IMR-90 (cell line): ENCODE results near the gene RAB8A. TPM values are rescaled to one million over a fixed set of nuclear protein-coding genes. Genes with fewer than 3 reads are reported as not detected.
A peak's percentile ranks its signal among the peaks of the same experiment; 100 is the strongest.

ENCODE experiments used
- ATAC-seq: fragments of 200-7000 bp; cut with Tn5 transposase; 2 replicates; pipeline ENCODE4 v1.9.1; 2020; ENCODE audit warnings: low read depth, mild to moderate bottlenecking, moderate library complexity
- BruUV-seq: library from RNA; stranded (reverse); fragments of 400-500 nt; replicated peaks from 2 replicates; lab custom pipeline; 2021; lab: Mats Ljungman, UMichigan
- CTCF ChIA-PET: fragments of 300-600 bp; formaldehyde crosslinking; extraction: SDS; loops from one replicate; lab custom pipeline; 2021; ENCODE audit warnings: antibody characterized with exemption; lab: Yijun Ruan, JAX
- POLR2A ChIA-PET: fragments of 300-600 bp; sonication (Branson Sonifier 250); formaldehyde crosslinking; loops from one replicate; lab custom pipeline; 2022; ENCODE audit warnings: antibody characterized with exemption; ENCODE audit not compliant: unreplicated experiment; lab: Charles Lee
- DNase-seq: peaks from one replicate; pipeline ENCODE4 v3.0.0; 2013
- H2AFZ ChIP-seq: replicated peaks from 2 replicates; pipeline ENCODE3; 2013; ENCODE audit warnings: low read length, mild to moderate bottlenecking; ENCODE audit not compliant: poor library complexity
- H2AK5ac ChIP-seq: 2 replicates; pipeline ENCODE4 v1.6.1; 2013; ENCODE audit warnings: low read depth, low read length, inconsistent platforms
- H2AK9ac ChIP-seq: replicated peaks from 2 replicates; pipeline ENCODE3; 2013; ENCODE audit warnings: mild to moderate bottlenecking, low read depth, low read length, moderate library complexity; ENCODE audit not compliant: poor library complexity
- H2BK120ac ChIP-seq: 2 replicates; pipeline ENCODE4 v1.6.1; 2013; ENCODE audit warnings: low read depth, low read length, inconsistent platforms
- H2BK15ac ChIP-seq: 3 replicates; pipeline ENCODE4 v1.6.1; 2013; ENCODE audit warnings: low read depth, low read length, inconsistent platforms
- H2BK20ac ChIP-seq: 2 replicates; pipeline ENCODE4 v1.6.1; 2013; ENCODE audit warnings: low read depth, mild to moderate bottlenecking, inconsistent platforms, low read length, moderate library complexity
- H2BK5ac ChIP-seq: 2 replicates; pipeline ENCODE4 v1.6.1; 2013; ENCODE audit warnings: mild to moderate bottlenecking, low read depth, low read length, inconsistent platforms; ENCODE audit not compliant: poor library complexity, severe bottlenecking
- H3K14ac ChIP-seq: replicated peaks from 2 replicates; pipeline ENCODE4 v1.6.1; 2013; ENCODE audit warnings: low read depth, low read length, inconsistent platforms
- H3K18ac ChIP-seq: 2 replicates; pipeline ENCODE4 v1.6.1; 2013; ENCODE audit warnings: low read depth, low read length, control low read depth
- H3K23ac ChIP-seq: 2 replicates; pipeline ENCODE4 v1.6.1; 2013; ENCODE audit warnings: low read depth, low read length, inconsistent platforms
- H3K27ac ChIP-seq: 2 replicates; pipeline ENCODE4 v1.5.1; 2013; ENCODE audit warnings: mild to moderate bottlenecking, control low read depth, low read length; ENCODE audit not compliant: insufficient read depth
- H3K27me3 ChIP-seq: 2 replicates; pipeline ENCODE4 v1.6.1; 2013; ENCODE audit warnings: low read length; ENCODE audit not compliant: control insufficient read depth, insufficient read depth
- H3K36me3 ChIP-seq: 2 replicates; pipeline ENCODE4 v1.6.1; 2013; ENCODE audit warnings: low read length, mixed read lengths; ENCODE audit not compliant: control insufficient read depth, insufficient read depth
- H3K4ac ChIP-seq: 2 replicates; pipeline ENCODE4 v1.6.1; 2013; ENCODE audit warnings: low read depth, low read length, inconsistent platforms
- H3K4me1 ChIP-seq: 2 replicates; pipeline ENCODE4 v1.6.1; 2013; ENCODE audit warnings: low read length, mixed read lengths; ENCODE audit not compliant: control insufficient read depth, insufficient read depth
- H3K4me2 ChIP-seq: 2 replicates; pipeline ENCODE4 v1.6.1; 2013; ENCODE audit warnings: low read depth, mild to moderate bottlenecking, control low read depth, low read length, moderate library complexity
- H3K4me3 ChIP-seq: 2 replicates; pipeline ENCODE4 v1.5.1; 2013; ENCODE audit warnings: low read depth, mild to moderate bottlenecking, control low read depth, low read length, moderate library complexity; ENCODE audit not compliant: insufficient read depth
- H3K56ac ChIP-seq: 2 replicates; pipeline ENCODE4 v1.6.1; 2013; ENCODE audit warnings: low read length, inconsistent platforms; ENCODE audit not compliant: insufficient read depth; ENCODE audit errors: extremely low read depth
- H3K79me1 ChIP-seq, 2 experiments: 2 replicates each; pipeline ENCODE4 v1.6.1; 2013; ENCODE audit warnings: low read length in 2 of 2, inconsistent platforms in 1 of 2, low read depth in 1 of 2
- H3K9ac ChIP-seq: 2 replicates; pipeline ENCODE4 v1.6.1; 2013; ENCODE audit warnings: low read depth, low read length, control low read depth
- H3K9me1 ChIP-seq: 2 replicates; pipeline ENCODE4 v1.6.1; 2013; ENCODE audit warnings: low read length, inconsistent platforms; ENCODE audit not compliant: insufficient read depth
- H3K9me3 ChIP-seq: 2 replicates; pipeline ENCODE4 v1.6.1; 2013; ENCODE audit warnings: low read length; ENCODE audit not compliant: control insufficient read depth, insufficient read depth
- H4K20me1 ChIP-seq: 2 replicates; pipeline ENCODE4 v1.6.1; 2013; ENCODE audit warnings: low read length, inconsistent platforms; ENCODE audit not compliant: insufficient read depth
- H4K5ac ChIP-seq: 2 replicates; pipeline ENCODE4 v1.6.1; 2013; ENCODE audit warnings: mild to moderate bottlenecking, low read depth, low read length, control low read depth
- H4K8ac ChIP-seq, 2 experiments: 2 replicates each; pipeline ENCODE4 v1.6.1; 2013; ENCODE audit warnings: low read depth in 2 of 2, low read length in 2 of 2, control low read depth in 1 of 2, inconsistent platforms in 1 of 2
- H4K91ac ChIP-seq: 2 replicates; pipeline ENCODE4 v1.6.1; 2013; ENCODE audit warnings: low read depth, low read length, inconsistent platforms; ENCODE audit not compliant: insufficient read depth
- BHLHE40 ChIP-seq: fragments of 150-350 bp; IDR thresholded peaks from 2 replicates; pipeline ENCODE4 v1.6.1; 2016; ENCODE audit warnings: mild to moderate bottlenecking, low read depth, low read length
- CHD1 ChIP-seq: IDR thresholded peaks from 2 replicates; pipeline ENCODE4 v1.6.1; 2012; ENCODE audit warnings: low read depth, low read length, improper control_type of control experiment
- CTCF ChIP-seq: conservative IDR thresholded peaks from 2 replicates; pipeline ENCODE4 v1.5.1; 2012; ENCODE audit warnings: mild to moderate bottlenecking, low read depth, low read length, improper control_type of control experiment
- FOS ChIP-seq: fragments of 150-350 bp; IDR thresholded peaks from 2 replicates; pipeline ENCODE4 v1.6.1; 2016; ENCODE audit warnings: low read depth, low read length
- MAFK ChIP-seq: IDR thresholded peaks from 2 replicates; pipeline ENCODE4 v1.6.1; 2012; ENCODE audit warnings: low read depth, low read length, improper control_type of control experiment
- MAZ ChIP-seq: IDR thresholded peaks from 2 replicates; pipeline ENCODE4 v1.6.1; 2012; ENCODE audit warnings: low read depth, mild to moderate bottlenecking, low read length, improper control_type of control experiment, moderate library complexity, borderline replicate concordance
- MXI1 ChIP-seq: IDR thresholded peaks from 2 replicates; pipeline ENCODE4 v1.6.1; 2012; ENCODE audit warnings: low read depth, mild to moderate bottlenecking, low read length, moderate library complexity, borderline replicate concordance
- NFE2L2 ChIP-seq: fragments of 150-350 bp; IDR thresholded peaks from 2 replicates; pipeline ENCODE4 v1.6.1; 2016; ENCODE audit warnings: low read depth, mild to moderate bottlenecking, low read length
- POLR2A ChIP-seq: IDR thresholded peaks from 2 replicates; pipeline ENCODE4 v1.6.1; 2012; ENCODE audit warnings: mild to moderate bottlenecking, low read depth, low read length
- RAD21 ChIP-seq: IDR thresholded peaks from 2 replicates; pipeline ENCODE4 v1.6.1; 2012; ENCODE audit warnings: low read length, improper control_type of control experiment
- RCOR1 ChIP-seq: IDR thresholded peaks from 2 replicates; pipeline ENCODE4 v1.6.1; 2012; ENCODE audit warnings: mild to moderate bottlenecking, low read length, improper control_type of control experiment; ENCODE audit not compliant: insufficient replicate concordance
- RFX5 ChIP-seq: IDR thresholded peaks from 2 replicates; pipeline ENCODE4 v1.8.0; 2012; ENCODE audit warnings: low read depth, mild to moderate bottlenecking, low read length, moderate library complexity
- WGBS, 2 experiments: methylation state at CpG; one replicate each; pipeline versions ENCODE4 v1.1.5 to v1.1.7; 2013; ENCODE audit warnings: missing lambda C conversion rate in 2 of 2; ENCODE audit not compliant: insufficient read length in 1 of 2; ENCODE audit errors: extremely low coverage in 2 of 2; 5-methylcytosine and 5-hydroxymethylcytosine counted together
- dilution Hi-C: fragments of 300-500 bp; cut with HindIII; formaldehyde crosslinking; loops from one replicate; pipeline ENCODE4 v1.14.3; 2018; ENCODE audit warnings: low sequenced_read_pairs; ENCODE audit not compliant: unreplicated experiment
- in situ Hi-C: fragments of 300-500 bp; cut with MboI; formaldehyde crosslinking; loops from 3 replicates; pipeline ENCODE4 v1.14.3; 2019; ENCODE audit warnings: low sequenced_read_pairs, inconsistent platforms, mixed read lengths
- intact Hi-C: fragments of 100-400 bp; cut with micrococcal nuclease; formaldehyde crosslinking; loops from 2 replicates; pipeline ENCODE4 v1.10.0; 2022
- polyA plus RNA-seq, 3 experiments: library from polyadenylated mRNA; depleted of rRNA; stranded (reverse); fragments of >200 nt; gene quantifications; 2 replicates each; pipeline ENCODE4 v1.2.3, GENCODE V29; 2012; ENCODE audit warnings: low replicate concordance in 1 of 3
- total RNA-seq: library from RNA; depleted of rRNA; stranded (reverse); fragments of >200 nt; gene quantifications from 2 replicates; pipeline ENCODE4 v1.2.3, GENCODE V29; 2012
- TF ChIP-seq, protein P1 (sequence below): fragments of 150-350 bp; IDR thresholded peaks from 2 replicates; pipeline ENCODE4 v1.6.1; 2016; ENCODE audit warnings: low read depth, mild to moderate bottlenecking, low read length, moderate library complexity, borderline replicate concordance
- TF ChIP-seq, protein P2 (sequence below): fragments of 150-350 bp; IDR thresholded peaks from 2 replicates; pipeline ENCODE4 v1.6.1; 2017; ENCODE audit warnings: mild to moderate bottlenecking, antibody characterized with exemption, low read length, low read depth

The RAB8A gene
- total and polyA plus RNA-seq, 2 of the 4 experiments (the other 2 are of a cell fraction) = 64.5 to 135 TPM

- TF ChIP-seq MAFK (no peak), RFX5 (no peak), BHLHE40 (no peak), RAD21 (no peak), NFE2L2 (no peak), POLR2A (no peak), MAZ (no peak), CTCF (no peak), MXI1 (no peak), FOS (no peak), CHD1 (no peak), RCOR1 (no peak)
- TF ChIP-seq, protein P1, sequence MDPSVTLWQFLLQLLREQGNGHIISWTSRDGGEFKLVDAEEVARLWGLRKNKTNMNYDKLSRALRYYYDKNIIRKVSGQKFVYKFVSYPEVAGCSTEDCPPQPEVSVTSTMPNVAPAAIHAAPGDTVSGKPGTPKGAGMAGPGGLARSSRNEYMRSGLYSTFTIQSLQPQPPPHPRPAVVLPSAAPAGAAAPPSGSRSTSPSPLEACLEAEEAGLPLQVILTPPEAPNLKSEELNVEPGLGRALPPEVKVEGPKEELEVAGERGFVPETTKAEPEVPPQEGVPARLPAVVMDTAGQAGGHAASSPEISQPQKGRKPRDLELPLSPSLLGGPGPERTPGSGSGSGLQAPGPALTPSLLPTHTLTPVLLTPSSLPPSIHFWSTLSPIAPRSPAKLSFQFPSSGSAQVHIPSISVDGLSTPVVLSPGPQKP = no peak
- TF ChIP-seq, protein P2, sequence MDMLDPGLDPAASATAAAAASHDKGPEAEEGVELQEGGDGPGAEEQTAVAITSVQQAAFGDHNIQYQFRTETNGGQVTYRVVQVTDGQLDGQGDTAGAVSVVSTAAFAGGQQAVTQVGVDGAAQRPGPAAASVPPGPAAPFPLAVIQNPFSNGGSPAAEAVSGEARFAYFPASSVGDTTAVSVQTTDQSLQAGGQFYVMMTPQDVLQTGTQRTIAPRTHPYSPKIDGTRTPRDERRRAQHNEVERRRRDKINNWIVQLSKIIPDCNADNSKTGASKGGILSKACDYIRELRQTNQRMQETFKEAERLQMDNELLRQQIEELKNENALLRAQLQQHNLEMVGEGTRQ = no peak
- H3K9ac ChIP-seq = no peak overlapping the region
- peak overlapping the region; percentile 51; the same call in 1 of the 2 replicates for H2AK5ac ChIP-seq
- no peaks in the 10 kb centered on the region for H3K9me3 ChIP-seq
- 0 out of 2 replicates have a peak, but pooled peaks cover 2% of the 10 kb centered on the region for H3K36me3 ChIP-seq
- ATAC-seq = no peak
- H4K91ac ChIP-seq = peak overlapping the region; percentile 4; the same call in 1 of the 2 replicates
- H3K4ac ChIP-seq = peak overlapping the region; percentile 50
- no peak overlapping the region for H3K4me3 ChIP-seq
- H2AFZ ChIP-seq = peak overlapping the region; percentile 67
- peaks cover 15% of the 10 kb centered on the region for H3K4me1 ChIP-seq
- 66% methylated on average over 7 of the region's 16 CpGs; no CpG with 5 or more reads in 1 of the 2 experiments for WGBS, 2 experiments
- 0 out of 3 replicates have a peak overlapping the region, but pooled peaks have one; percentile 10 for H2BK15ac ChIP-seq
- H3K14ac ChIP-seq = peak overlapping the region; percentile 25; the same call in 1 of the 2 replicates
- dilution Hi-C loops = no loop called here
- peak overlapping the region; percentile 3 for H2BK120ac ChIP-seq
- POLR2A ChIA-PET = no interaction called here
- no peak overlapping the region for H4K5ac ChIP-seq
- CTCF ChIA-PET = no interaction called here
- intact Hi-C loops = no loop called here
- peaks cover 20% of the 10 kb centered on the region; the same call in 1 of the 2 replicates for H4K20me1 ChIP-seq
- no TSS peak for BruUV-seq
- H3K18ac ChIP-seq = no peak overlapping the region
- peaks cover 29 to 90% of the 10 kb centered on the region in 2 experiments for H3K79me1 ChIP-seq
- no peak overlapping the region for H3K23ac ChIP-seq
- no peak for DNase-seq
- no peak overlapping the region for H2BK20ac ChIP-seq
- H2BK5ac ChIP-seq = no peak overlapping the region
- no peak overlapping the region for H3K56ac ChIP-seq
- peak overlapping the region in 1 of 2 experiments; percentile 51; a peak in 1 of 4 replicates for H4K8ac ChIP-seq
- H3K9me1 ChIP-seq = peaks cover 29% of the 10 kb centered on the region
- H3K27ac ChIP-seq = no peak overlapping the region; the same call in 1 of the 2 replicates
- no peak overlapping the region for H3K4me2 ChIP-seq
- in situ Hi-C loops = no loop called here
- H3K27me3 ChIP-seq = no peaks in the 10 kb centered on the region
- peak overlapping the region; percentile 87 for H2AK9ac ChIP-seq
These were observed 41.2 kb upstream of the RAB8A start for GRCh38 chr19:16070366-16070990.
